Gastroesophageal sphincter (tissue), 4 donors: ENCODE data around the gene TFF3. TPM values are rescaled to one million over a fixed set of nuclear protein-coding genes. Genes with fewer than 3 reads are reported as not detected.

Source experiments
- ATAC-seq: fragments of 150-250 bp; one replicate; pipeline ENCODE4 v1.9.1; 2016; ENCODE audit warnings: mild to moderate bottlenecking, moderate library complexity
- H3K27ac ChIP-seq, 4 donors: fragments of 200-600 bp; sonication (generic) in 3 of 4; 1 replicate in 3 of 4; 2 replicates in 1 of 4; pipeline ENCODE4 v1.5.1; 2016 to 2019
- H3K27me3 ChIP-seq: fragments of 200-600 bp; sonication (generic); one replicate; pipeline ENCODE4 v1.5.1; 2019
- H3K36me3 ChIP-seq, 2 donors: fragments of 200-600 bp; sonication (generic); one replicate each; pipeline ENCODE4 v1.5.1; 2019; ENCODE audit warnings: control low read depth in 1 of 2
- H3K4me1 ChIP-seq, 3 donors: fragments of 200-600 bp; sonication (generic); 1 replicate in 2 of 3; 2 replicates in 1 of 3; pipeline ENCODE4 v1.5.1; 2016 to 2019; ENCODE audit warnings: control low read depth in 2 of 3
- H3K4me3 ChIP-seq, 2 donors: fragments of 200-600 bp; sonication (generic); one replicate each; pipeline ENCODE4 v1.5.1; 2019; ENCODE audit warnings: mild to moderate bottlenecking in 1 of 2, moderate library complexity in 1 of 2
- H3K9me3 ChIP-seq, 3 donors: fragments of 200-600 bp; sonication (generic); one replicate each; pipeline ENCODE4 v1.5.1; 2017 to 2019; ENCODE audit warnings: control low read depth in 2 of 3
- EP300 ChIP-seq: sonication (generic); formaldehyde crosslinking; IDR thresholded peaks from one replicate; pipeline ENCODE4 v1.6.1; 2017; ENCODE audit warnings: antibody characterized with exemption, mild to moderate bottlenecking
- POLR2A ChIP-seq, 2 donors: fragments of 450-650 bp; IDR thresholded peaks; one replicate each; pipeline ENCODE4 v1.6.1; 2017; ENCODE audit warnings: antibody characterized with exemption in 2 of 2, mild to moderate bottlenecking in 2 of 2, moderate library complexity in 1 of 2
- POLR2AphosphoS5 ChIP-seq: sonication (generic); formaldehyde crosslinking; IDR thresholded peaks from one replicate; pipeline ENCODE4 v1.6.1; 2017; ENCODE audit warnings: antibody characterized with exemption
- WGBS, 2 donors: methylation state at CpG; one replicate each; pipeline ENCODE4 v1.1.5; 2018; ENCODE audit warnings: low coverage in 1 of 2; 5-methylcytosine and 5-hydroxymethylcytosine counted together
- total RNA-seq, 4 donors: library from RNA; depleted of rRNA; stranded (reverse); fragments of >200 nt; gene quantifications; one replicate each; pipeline ENCODE4 v1.1.0, GENCODE V29; 2016
- TF ChIP-seq, protein P1 (sequence below), 4 experiments: fragments of 200-600 bp in 2 of 4; fragments of 450-650 bp in 2 of 4; sonication (generic) in 1 of 4; IDR thresholded peaks; one replicate each; pipeline ENCODE4 v1.5.1; 2017 to 2019; ENCODE audit warnings: antibody characterized with exemption in 4 of 4, mild to moderate bottlenecking in 2 of 4, moderate library complexity in 2 of 4

TFF3 gene
- total RNA-seq, 4 donors from 2014 or later: 6.4 to 18.2 (median 10.5) TPM

DNA sequence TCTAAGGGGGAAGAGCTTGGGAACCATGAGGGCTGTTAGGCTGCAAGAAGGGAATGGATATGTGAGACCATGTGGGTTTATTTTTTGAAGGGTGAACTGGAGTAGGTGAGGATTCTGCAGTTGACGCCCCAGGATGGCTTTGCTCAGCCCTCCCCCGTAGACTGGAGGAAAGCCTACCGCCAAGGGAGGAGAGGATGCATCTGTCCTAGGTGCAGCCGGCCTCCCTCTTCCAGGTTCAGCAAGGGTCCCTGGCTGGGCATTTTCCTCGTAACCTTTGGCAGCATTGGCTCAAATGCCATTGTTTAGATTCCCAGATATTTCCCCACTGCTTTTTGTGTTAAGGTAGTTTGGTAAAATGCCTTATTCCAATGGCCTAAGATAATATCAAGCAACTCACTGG lies 16.6 kb downstream of the TFF3 start:
- no peak for ATAC-seq
- Histone ChIP-seq H3K9me3 (no peaks in the 10 kb centered on the region), H3K4me3 (no peak overlapping the region), H3K4me1 (peaks cover 0 to 8% (median 3%) of the 10 kb centered on the region in 3 donors), H3K36me3 (peaks cover 0 to 38% of the 10 kb centered on the region in 2 donors), H3K27ac (peak overlapping the region in 2 of 4 donors; percentile 17 to 66), H3K27me3 (no peaks in the 10 kb centered on the region)
- no peak for TF ChIP-seq POLR2AphosphoS5
- WGBS, 2 donors: 54 to 77% methylated on average over 2 to 3 of the region's 5 CpGs

DNA sequence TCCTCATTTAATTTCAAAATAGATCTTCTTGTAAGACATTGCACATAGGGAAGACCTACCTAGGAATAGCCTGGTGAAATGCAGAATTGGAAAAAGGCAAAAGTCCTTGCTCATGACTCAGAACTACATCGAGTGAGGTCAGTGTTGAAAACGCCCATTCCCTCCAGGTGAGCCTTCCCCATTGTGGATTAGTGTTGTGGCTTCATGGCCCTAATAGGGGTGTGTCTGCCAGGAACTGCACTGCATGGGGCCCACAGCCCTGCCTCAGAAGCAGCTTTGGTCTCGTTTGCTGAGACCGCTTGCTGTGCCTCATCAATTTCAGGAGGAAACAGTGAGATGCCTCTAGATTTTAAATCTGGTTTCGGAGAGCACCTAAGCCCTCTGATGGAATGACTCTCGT lies 17.0 kb downstream of the TFF3 start:
- Histone ChIP-seq H3K9me3 (no peaks in the 10 kb centered on the region), H3K27me3 (no peaks in the 10 kb centered on the region), H3K36me3 (peaks cover 0 to 42% of the 10 kb centered on the region in 2 donors), H3K4me1 (peaks cover 0 to 8% (median 3%) of the 10 kb centered on the region in 3 donors), H3K27ac (peak overlapping the region in 1 of 4 donors; percentile 66), H3K4me3 (no peak overlapping the region)
- WGBS, 2 donors: 67 to 71% methylated on average over 1 to 4 of the region's 6 CpGs
- TF ChIP-seq EP300 (no peak), POLR2AphosphoS5 (no peak), POLR2A (IDR thresholded peaks at IDR 0.05) (no peak)
- TF ChIP-seq, protein P1, sequence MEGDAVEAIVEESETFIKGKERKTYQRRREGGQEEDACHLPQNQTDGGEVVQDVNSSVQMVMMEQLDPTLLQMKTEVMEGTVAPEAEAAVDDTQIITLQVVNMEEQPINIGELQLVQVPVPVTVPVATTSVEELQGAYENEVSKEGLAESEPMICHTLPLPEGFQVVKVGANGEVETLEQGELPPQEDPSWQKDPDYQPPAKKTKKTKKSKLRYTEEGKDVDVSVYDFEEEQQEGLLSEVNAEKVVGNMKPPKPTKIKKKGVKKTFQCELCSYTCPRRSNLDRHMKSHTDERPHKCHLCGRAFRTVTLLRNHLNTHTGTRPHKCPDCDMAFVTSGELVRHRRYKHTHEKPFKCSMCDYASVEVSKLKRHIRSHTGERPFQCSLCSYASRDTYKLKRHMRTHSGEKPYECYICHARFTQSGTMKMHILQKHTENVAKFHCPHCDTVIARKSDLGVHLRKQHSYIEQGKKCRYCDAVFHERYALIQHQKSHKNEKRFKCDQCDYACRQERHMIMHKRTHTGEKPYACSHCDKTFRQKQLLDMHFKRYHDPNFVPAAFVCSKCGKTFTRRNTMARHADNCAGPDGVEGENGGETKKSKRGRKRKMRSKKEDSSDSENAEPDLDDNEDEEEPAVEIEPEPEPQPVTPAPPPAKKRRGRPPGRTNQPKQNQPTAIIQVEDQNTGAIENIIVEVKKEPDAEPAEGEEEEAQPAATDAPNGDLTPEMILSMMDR (IDR thresholded peaks at IDR 0.05): no peak
- ATAC-seq: no peak

DNA sequence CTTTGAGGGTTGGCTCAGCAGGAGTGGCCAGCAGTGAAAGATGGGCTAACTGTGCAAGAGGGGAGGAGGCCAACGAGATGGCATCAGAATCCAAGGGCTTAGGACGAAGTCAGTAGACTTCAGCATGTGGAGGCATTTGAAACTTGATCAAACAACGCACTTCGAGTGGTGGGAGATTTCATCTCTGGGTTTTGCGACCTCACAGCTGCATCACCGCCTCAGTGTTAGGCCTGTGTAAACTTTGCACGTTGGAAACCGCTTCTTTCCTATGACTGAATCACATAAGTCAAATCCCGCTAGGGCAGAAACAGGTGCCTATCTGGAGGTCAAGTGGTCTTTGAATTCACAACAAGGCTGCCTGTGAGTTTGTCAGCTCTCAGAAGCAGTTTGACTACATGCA lies 17.8 kb downstream of the TFF3 start:
- Histone ChIP-seq H3K27ac (no peak overlapping the region), H3K9me3 (no peaks in the 10 kb centered on the region), H3K4me3 (no peak overlapping the region), H3K36me3 (peaks cover 0 to 50% of the 10 kb centered on the region in 2 donors), H3K4me1 (peaks cover 0 to 8% (median 3%) of the 10 kb centered on the region in 3 donors), H3K27me3 (no peaks in the 10 kb centered on the region)
- TF ChIP-seq, protein P1 (IDR thresholded peaks at IDR 0.05): no peak
- no peak for TF ChIP-seq POLR2AphosphoS5
- TF ChIP-seq POLR2A (IDR thresholded peaks at IDR 0.05): no peak
- no peak for TF ChIP-seq EP300
- ATAC-seq: no peak
- 76 to 83% methylated on average over 6 to 7 of the region's 9 CpGs for WGBS, 2 donors

DNA sequence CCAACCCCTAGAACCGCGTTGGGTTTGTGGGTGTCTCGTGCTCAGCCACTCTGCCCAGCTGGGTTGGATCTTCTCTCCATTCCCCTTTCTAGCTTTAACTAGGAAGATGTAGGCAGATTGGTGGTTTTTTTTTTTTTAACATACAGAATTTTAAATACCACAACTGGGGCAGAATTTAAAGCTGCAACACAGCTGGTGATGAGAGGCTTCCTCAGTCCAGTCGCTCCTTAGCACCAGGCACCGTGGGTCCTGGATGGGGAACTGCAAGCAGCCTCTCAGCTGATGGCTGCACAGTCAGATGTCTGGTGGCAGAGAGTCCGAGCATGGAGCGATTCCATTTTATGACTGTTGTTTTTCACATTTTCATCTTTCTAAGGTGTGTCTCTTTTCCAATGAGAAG lies 18.7 kb downstream of the TFF3 start:
- no peak for TF ChIP-seq POLR2A (IDR thresholded peaks at IDR 0.05)
- H3K36me3 ChIP-seq: peaks cover 0 to 59% of the 10 kb centered on the region in 2 donors
- H3K4me3 ChIP-seq: no peak overlapping the region
- 87 to 88% methylated on average over 5 to 7 of the region's 7 CpGs for WGBS, 2 donors
- H3K27me3 ChIP-seq: no peaks in the 10 kb centered on the region
- ATAC-seq: no peak
- no peak overlapping the region for H3K27ac ChIP-seq
- H3K9me3 ChIP-seq: no peaks in the 10 kb centered on the region
- peaks cover 0 to 6% (median 0%) of the 10 kb centered on the region in 3 donors for H3K4me1 ChIP-seq

DNA sequence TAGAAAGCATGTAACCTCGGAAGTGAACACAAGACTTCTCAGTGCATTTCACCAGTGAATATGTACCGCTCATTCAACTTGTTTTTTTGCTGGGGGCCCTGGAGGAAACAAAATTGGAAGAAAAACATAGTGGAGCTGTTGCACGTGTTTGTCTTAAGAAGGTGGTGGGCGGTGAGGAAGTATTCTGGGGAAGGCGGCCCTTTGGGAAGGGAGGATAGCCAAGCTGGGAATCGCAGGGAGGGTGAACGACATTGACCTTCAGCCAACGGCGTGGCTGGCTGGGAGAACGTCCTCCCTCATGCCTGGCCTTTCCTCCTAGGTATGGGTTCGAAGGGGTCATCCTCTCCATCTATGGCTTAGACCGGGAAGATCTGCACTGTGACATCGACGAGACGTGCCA lies 19.4 kb downstream of the TFF3 start:
- no peaks in the 10 kb centered on the region for H3K9me3 ChIP-seq
- H3K4me1 ChIP-seq: no peaks in the 10 kb centered on the region
- H3K27ac ChIP-seq: no peak overlapping the region
- 74 to 85% methylated on average over 9 to 12 of the region's 15 CpGs for WGBS, 2 donors
- H3K36me3 ChIP-seq: peaks cover 0 to 65% of the 10 kb centered on the region in 2 donors
- ATAC-seq: no peak
- no peaks in the 10 kb centered on the region for H3K27me3 ChIP-seq
- TF ChIP-seq EP300 (no peak), POLR2A (IDR thresholded peaks at IDR 0.05) (no peak), POLR2AphosphoS5 (no peak)
- TF ChIP-seq, protein P1 (IDR thresholded peaks at IDR 0.05): no peak
- H3K4me3 ChIP-seq: no peak overlapping the region

DNA sequence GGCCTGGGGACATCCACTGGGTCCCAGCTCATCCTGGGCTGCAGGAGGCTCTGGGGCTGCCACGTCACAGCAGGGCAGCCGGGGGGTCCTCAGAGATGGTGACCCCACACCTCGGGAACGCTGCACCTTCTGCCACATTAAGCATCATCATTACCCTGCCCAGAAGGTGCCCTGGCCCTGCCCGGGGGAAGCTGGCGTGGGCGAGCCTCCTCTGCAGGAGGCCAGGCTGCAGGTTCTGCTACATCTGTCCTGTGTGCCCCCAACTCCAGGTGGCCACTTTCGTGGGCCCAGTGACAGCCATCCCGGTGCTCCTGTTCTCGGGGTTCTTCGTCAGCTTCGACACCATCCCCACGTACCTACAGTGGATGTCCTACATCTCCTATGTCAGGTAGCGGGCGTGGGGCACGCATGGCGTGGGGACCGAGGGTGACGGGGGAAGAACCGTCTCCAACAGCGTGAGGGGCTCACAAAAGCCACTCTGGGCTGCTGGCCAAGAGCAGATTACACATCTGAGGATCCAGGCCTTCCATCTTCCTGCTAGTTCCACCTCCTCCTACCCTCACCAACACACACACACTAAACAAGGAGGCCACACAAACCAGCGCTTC lies 20.8 kb downstream of the TFF3 start:
- H3K36me3 ChIP-seq: peaks cover 0 to 80% of the 10 kb centered on the region in 2 donors
- 92 to 100% methylated on average over 3 to 10 of the region's 22 CpGs for WGBS, 2 donors
- H3K27ac ChIP-seq: no peak overlapping the region
- H3K27me3 ChIP-seq: no peaks in the 10 kb centered on the region
- H3K4me3 ChIP-seq: no peak overlapping the region
- no peaks in the 10 kb centered on the region for H3K4me1 ChIP-seq
- no peak for ATAC-seq
- no peaks in the 10 kb centered on the region for H3K9me3 ChIP-seq
- TF ChIP-seq EP300 (no peak), POLR2A (IDR thresholded peaks at IDR 0.05) (no peak), POLR2AphosphoS5 (no peak)
- TF ChIP-seq, protein P1 (IDR thresholded peaks at IDR 0.05): no peak
